Loucy (cell line): ENCODE measurements around the gene F11.
"Not testable (repeated sequence)": the region's sequence is repeated elsewhere in the genome, so short reads cannot be mapped to it uniquely, and the experiment has no call there.

Source experiments
- H2AFZ ChIP-seq: fragments of 200-600 bp; sonication (generic); 2 replicates; pipeline ENCODE4 v1.6.0; 2016; ENCODE audit warnings: antibody characterized with exemption, mild to moderate bottlenecking, low read length, moderate library complexity
- H3F3A ChIP-seq: fragments of 200-600 bp; 2 replicates; pipeline ENCODE4 v1.6.0; 2016; ENCODE audit warnings: antibody characterized with exemption, low read depth, mild to moderate bottlenecking
- H3K27me3 ChIP-seq: fragments of 200-600 bp; sonication (generic); 2 replicates; pipeline ENCODE4 v1.6.1; 2014; ENCODE audit warnings: low read length, mild to moderate bottlenecking; ENCODE audit not compliant: insufficient read depth, poor library complexity, severe bottlenecking
- H3K36me3 ChIP-seq: fragments of 200-600 bp; sonication (generic); 2 replicates; pipeline ENCODE4 v1.6.1; 2016; ENCODE audit warnings: low read length; ENCODE audit not compliant: insufficient read depth
- H3K4me1 ChIP-seq: fragments of 200-600 bp; sonication (generic); 2 replicates; pipeline ENCODE4 v1.5.1; 2014; ENCODE audit warnings: low read length, mild to moderate bottlenecking; ENCODE audit not compliant: insufficient read depth, poor library complexity, severe bottlenecking
- H3K4me2 ChIP-seq: fragments of 200-600 bp; sonication (generic); 2 replicates; pipeline ENCODE4 v1.6.0; 2014; ENCODE audit warnings: antibody characterized with exemption, low read length, low read depth, mild to moderate bottlenecking; ENCODE audit not compliant: poor library complexity, severe bottlenecking
- H3K4me3 ChIP-seq: fragments of 200-600 bp; sonication (generic); 2 replicates; pipeline ENCODE4 v1.5.1; 2014; ENCODE audit warnings: low read length, mild to moderate bottlenecking, mixed read lengths; ENCODE audit not compliant: poor library complexity, severe bottlenecking
- H3K79me2 ChIP-seq: fragments of 200-600 bp; sonication (generic); 2 replicates; pipeline ENCODE4 v1.6.1; 2014; ENCODE audit warnings: low read length; ENCODE audit not compliant: insufficient read depth
- H3K9ac ChIP-seq: fragments of 200-600 bp; sonication (generic); 2 replicates; pipeline ENCODE4 v1.6.0; 2014; ENCODE audit warnings: mild to moderate bottlenecking, low read depth, low read length, moderate library complexity; ENCODE audit not compliant: poor library complexity, severe bottlenecking
- H3K9me2 ChIP-seq: fragments of 200-600 bp; sonication (generic); replicated peaks from 2 replicates; pipeline ENCODE4 v1.6.1; 2016; ENCODE audit warnings: low read depth, low read length, mixed read lengths
- H3K9me3 ChIP-seq: fragments of 200-600 bp; sonication (generic); 2 replicates; pipeline ENCODE4 v1.6.1; 2014; ENCODE audit warnings: mild to moderate bottlenecking, antibody characterized with exemption, low read length, low read depth; ENCODE audit not compliant: insufficient read depth
- H4K20me1 ChIP-seq: fragments of 200-600 bp; sonication (generic); 2 replicates; pipeline ENCODE4 v1.6.0; 2014; ENCODE audit warnings: antibody characterized with exemption, low read length, mild to moderate bottlenecking; ENCODE audit not compliant: insufficient read depth, poor library complexity, severe bottlenecking
- CTCF ChIP-seq: fragments of 200-600 bp; sonication (generic); conservative IDR thresholded peaks from 2 replicates; pipeline ENCODE4 v1.5.1; 2014; ENCODE audit warnings: mild to moderate bottlenecking, antibody characterized with exemption, low read length
- EZH2phosphoT487 ChIP-seq: fragments of 200-600 bp; IDR thresholded peaks from 2 replicates; pipeline ENCODE4 v1.6.1; 2018; ENCODE audit warnings: antibody characterized with exemption, mild to moderate bottlenecking, moderate library complexity, borderline replicate concordance

Gene F11

GRCh38 chr4:186271081-186271678 is 5.2 kb downstream of the F11 start:
- H3K4me1 ChIP-seq = no peaks in the 10 kb centered on the region
- H3K4me2 ChIP-seq = no peak overlapping the region
- no peak for TF ChIP-seq EZH2phosphoT487
- TF ChIP-seq CTCF = no peak
- H4K20me1 ChIP-seq = no peaks in the 10 kb centered on the region
- no peaks in the 10 kb centered on the region for H3K36me3 ChIP-seq
- no peak overlapping the region for H2AFZ ChIP-seq
- H3K27me3 ChIP-seq = no peaks in the 10 kb centered on the region
- H3K4me3 ChIP-seq = no peak overlapping the region
- H3F3A ChIP-seq = no peaks in the 10 kb centered on the region
- no peak overlapping the region for H3K9ac ChIP-seq
- no peaks in the 10 kb centered on the region for H3K9me2 ChIP-seq
- H3K9me3 ChIP-seq = no peaks in the 10 kb centered on the region
- H3K79me2 ChIP-seq = no peaks in the 10 kb centered on the region

- Histone ChIP-seq H2AFZ (no peak overlapping the region), H3K79me2 (no peaks in the 10 kb centered on the region), H3K4me3 (no peak overlapping the region), H3K4me2 (no peak overlapping the region), H4K20me1 (no peaks in the 10 kb centered on the region), H3K36me3 (no peaks in the 10 kb centered on the region), H3K9me2 (no peaks in the 10 kb centered on the region), H3K9ac (no peak overlapping the region), H3F3A (no peaks in the 10 kb centered on the region), H3K9me3 (no peaks in the 10 kb centered on the region), H3K4me1 (no peaks in the 10 kb centered on the region), H3K27me3 (no peaks in the 10 kb centered on the region)
- TF ChIP-seq EZH2phosphoT487 = no peak
- TF ChIP-seq CTCF = no peak
Measured at GRCh38 chr4:186272699-186273391, 6.9 kb downstream of the F11 start.

- H3K9ac ChIP-seq, H3K79me2 ChIP-seq, H3K9me2 ChIP-seq, H2AFZ ChIP-seq, H4K20me1 ChIP-seq, H3K27me3 ChIP-seq, H3K36me3 ChIP-seq, H3K4me2 ChIP-seq, H3F3A ChIP-seq, H3K4me3 ChIP-seq, H3K9me3 ChIP-seq, H3K4me1 ChIP-seq: not testable (repeated sequence)
Measured at GRCh38 chr4:186273392-186273789, 7.4 kb downstream of the F11 start.

- no peak overlapping the region for H3K4me2 ChIP-seq
- no peak overlapping the region for H3K9ac ChIP-seq
- H3K79me2 ChIP-seq = no peaks in the 10 kb centered on the region
- no peaks in the 10 kb centered on the region for H3K9me2 ChIP-seq
- no peaks in the 10 kb centered on the region for H3F3A ChIP-seq
- H3K27me3 ChIP-seq = peaks cover 4% of the 10 kb centered on the region
- H2AFZ ChIP-seq = no peak overlapping the region
- no peaks in the 10 kb centered on the region for H3K4me1 ChIP-seq
- no peak overlapping the region for H3K4me3 ChIP-seq
- no peaks in the 10 kb centered on the region for H3K9me3 ChIP-seq
- H4K20me1 ChIP-seq = no peaks in the 10 kb centered on the region
- TF ChIP-seq CTCF = no peak
- TF ChIP-seq EZH2phosphoT487 = no peak
- H3K36me3 ChIP-seq = no peaks in the 10 kb centered on the region
Measured at GRCh38 chr4:186283311-186283710, 17.3 kb downstream of the F11 start.
